ENCODE results near the gene ADGRF1. TPM values are rescaled to one million over a fixed set of nuclear protein-coding genes. Genes with fewer than 3 reads are reported as not detected.

ADGRF1 gene
- total RNA-seq, 4 donors from 2014 or later, result 0.64 to 1.2 TPM; not detected in 2

DNA sequence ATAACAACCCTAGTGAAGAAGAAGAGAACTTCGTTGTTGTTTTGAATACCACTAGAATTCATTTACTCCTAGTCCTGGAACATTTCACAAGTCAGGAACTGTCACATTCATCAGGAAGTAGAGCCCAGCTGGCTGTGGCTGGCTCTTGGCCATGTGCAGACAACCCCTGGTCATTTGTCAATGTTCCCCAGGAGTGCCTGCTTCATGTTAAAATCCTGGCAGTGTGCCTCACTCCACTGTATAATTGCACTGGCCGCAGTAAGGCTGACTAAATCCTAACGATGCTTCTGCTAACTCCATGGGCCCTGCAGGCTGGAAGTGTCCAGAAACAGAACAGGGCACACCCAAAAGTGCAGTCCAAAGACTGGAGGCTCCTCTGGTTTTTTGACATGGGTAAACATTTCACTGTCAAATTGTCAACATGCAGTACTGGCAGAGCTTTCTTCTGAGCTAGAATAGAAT, 41.5 kb upstream of the ADGRF1 start:
- in situ Hi-C loops (cut with MboI; ENCODE audit: low pct_ligation_motif_present in 1 of 4, low pct_unique_long_range_greater_than_20kb in 1 of 4, low sequenced_read_pairs in 3 of 4), result no loop called here
- intact Hi-C loops (cut with DNase I; ENCODE audit: low total_unique reads), result no loop called here
- DNase-seq, result peak; percentile 88
- TF ChIP-seq POLR2AphosphoS5 (IDR thresholded peaks at IDR 0.05), result peak; percentile 96 to 99 (median 99)
- TF ChIP-seq POLR2A (IDR thresholded peaks at IDR 0.05), result no peak
- peak; percentile 88 for TF ChIP-seq EP300 (IDR thresholded peaks at IDR 0.05; ENCODE audit: low read depth)
- TF ChIP-seq, protein P1, sequence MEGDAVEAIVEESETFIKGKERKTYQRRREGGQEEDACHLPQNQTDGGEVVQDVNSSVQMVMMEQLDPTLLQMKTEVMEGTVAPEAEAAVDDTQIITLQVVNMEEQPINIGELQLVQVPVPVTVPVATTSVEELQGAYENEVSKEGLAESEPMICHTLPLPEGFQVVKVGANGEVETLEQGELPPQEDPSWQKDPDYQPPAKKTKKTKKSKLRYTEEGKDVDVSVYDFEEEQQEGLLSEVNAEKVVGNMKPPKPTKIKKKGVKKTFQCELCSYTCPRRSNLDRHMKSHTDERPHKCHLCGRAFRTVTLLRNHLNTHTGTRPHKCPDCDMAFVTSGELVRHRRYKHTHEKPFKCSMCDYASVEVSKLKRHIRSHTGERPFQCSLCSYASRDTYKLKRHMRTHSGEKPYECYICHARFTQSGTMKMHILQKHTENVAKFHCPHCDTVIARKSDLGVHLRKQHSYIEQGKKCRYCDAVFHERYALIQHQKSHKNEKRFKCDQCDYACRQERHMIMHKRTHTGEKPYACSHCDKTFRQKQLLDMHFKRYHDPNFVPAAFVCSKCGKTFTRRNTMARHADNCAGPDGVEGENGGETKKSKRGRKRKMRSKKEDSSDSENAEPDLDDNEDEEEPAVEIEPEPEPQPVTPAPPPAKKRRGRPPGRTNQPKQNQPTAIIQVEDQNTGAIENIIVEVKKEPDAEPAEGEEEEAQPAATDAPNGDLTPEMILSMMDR (IDR thresholded peaks at IDR 0.05), result no peak
- 16% methylated on average over 3 of the region's 3 CpGs; no CpG with 5 or more reads in 1 of the 2 donors for WGBS, 2 donors (ENCODE audit: low coverage in 1 of 2)
- Histone ChIP-seq H3K4me3 (no peak overlapping the region), H3K36me3 (no peaks in the 10 kb centered on the region), H3K9me3 (no peaks in the 10 kb centered on the region), H3K4me1 (peaks cover 7 to 16% (median 11%) of the 10 kb centered on the region in 4 donors), H3K27me3 (no peaks in the 10 kb centered on the region), H3K27ac (peak overlapping the region; percentile 47 to 80 (median 72))

DNA sequence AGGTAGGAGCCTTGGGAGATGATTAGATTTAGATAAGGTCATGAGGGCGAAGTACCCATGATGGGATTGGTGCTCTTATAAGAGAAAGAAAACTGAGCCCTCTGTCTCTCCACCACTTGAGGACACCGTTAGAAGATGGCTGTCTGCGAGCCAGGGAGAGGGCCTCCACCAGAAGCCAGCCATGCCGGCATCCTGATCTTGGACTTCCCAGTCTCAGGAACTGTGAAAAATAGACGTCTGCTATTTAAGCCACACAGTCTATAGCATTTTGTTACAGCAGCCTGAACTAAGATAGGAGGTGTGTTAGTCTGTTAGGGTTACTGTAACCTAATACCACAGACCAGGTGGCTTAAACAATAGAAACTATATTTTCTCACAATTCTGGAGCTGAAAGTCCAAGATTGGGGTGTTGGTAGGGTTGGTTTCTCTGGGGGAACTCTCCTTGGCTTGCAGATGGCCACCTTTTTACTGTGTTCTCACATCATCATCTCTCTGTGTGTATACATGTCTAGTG, 38.0 kb upstream of the ADGRF1 start:
- peaks cover 10 to 40% (median 11%) of the 10 kb centered on the region in 4 donors for H3K4me1 ChIP-seq
- intact Hi-C loops (cut with DNase I; ENCODE audit: low total_unique reads), result no loop called here
- no peaks in the 10 kb centered on the region for H3K27me3 ChIP-seq
- in situ Hi-C loops (cut with MboI; ENCODE audit: low pct_ligation_motif_present in 1 of 4, low pct_unique_long_range_greater_than_20kb in 1 of 4, low sequenced_read_pairs in 3 of 4), result no loop called here
- DNase-seq, result no peak
- no peak overlapping the region for H3K27ac ChIP-seq
- no peaks in the 10 kb centered on the region for H3K9me3 ChIP-seq
- 88% methylated on average over 5 of the region's 5 CpGs; no CpG with 5 or more reads in 1 of the 2 donors for WGBS, 2 donors (ENCODE audit: low coverage in 1 of 2)
- TF ChIP-seq EP300 (IDR thresholded peaks at IDR 0.05; ENCODE audit: low read depth) (no peak), POLR2AphosphoS5 (IDR thresholded peaks at IDR 0.05) (no peak), POLR2A (IDR thresholded peaks at IDR 0.05) (no peak)
- TF ChIP-seq, protein P1 (IDR thresholded peaks at IDR 0.05), result no peak
- no peak overlapping the region for H3K4me3 ChIP-seq
- H3K36me3 ChIP-seq, result no peaks in the 10 kb centered on the region

DNA sequence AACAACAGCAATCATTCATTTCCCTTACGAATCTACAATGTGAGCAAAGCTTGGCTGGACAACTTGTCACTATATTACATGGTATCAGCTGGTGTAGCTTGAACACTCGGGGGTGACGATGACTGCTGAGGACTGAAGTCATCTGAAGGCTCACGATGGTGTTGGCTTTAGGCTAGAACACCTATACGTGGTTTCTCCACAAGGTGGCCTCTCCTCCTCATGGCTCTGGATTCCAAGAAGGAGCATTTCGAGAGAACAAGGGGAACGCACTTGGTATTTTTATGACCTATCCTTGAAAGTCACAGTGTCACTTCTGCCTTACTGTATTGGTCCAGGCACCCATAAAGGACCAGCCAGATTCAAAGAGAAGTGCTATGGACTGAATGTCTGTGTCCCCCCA, 37.5 kb upstream of the ADGRF1 start:
- Histone ChIP-seq H3K4me1 (peaks cover 10 to 40% (median 11%) of the 10 kb centered on the region in 4 donors), H3K9me3 (no peaks in the 10 kb centered on the region), H3K27ac (no peak overlapping the region), H3K27me3 (no peaks in the 10 kb centered on the region), H3K4me3 (no peak overlapping the region), H3K36me3 (no peaks in the 10 kb centered on the region)
- no peak for TF ChIP-seq EP300 (IDR thresholded peaks at IDR 0.05; ENCODE audit: low read depth)
- no peak for TF ChIP-seq POLR2A (IDR thresholded peaks at IDR 0.05)
- no peak for TF ChIP-seq POLR2AphosphoS5 (IDR thresholded peaks at IDR 0.05)
- TF ChIP-seq, protein P1 (IDR thresholded peaks at IDR 0.05), result no peak
- intact Hi-C loops (cut with DNase I; ENCODE audit: low total_unique reads) (no loop called here), in situ Hi-C loops (cut with MboI; ENCODE audit: low pct_ligation_motif_present in 1 of 4, low pct_unique_long_range_greater_than_20kb in 1 of 4, low sequenced_read_pairs in 3 of 4) (no loop called here)
- WGBS, 2 donors (ENCODE audit: low coverage in 1 of 2), result 75 to 82% methylated on average over 5 to 7 of the region's 7 CpGs
- no peak for DNase-seq

DNA sequence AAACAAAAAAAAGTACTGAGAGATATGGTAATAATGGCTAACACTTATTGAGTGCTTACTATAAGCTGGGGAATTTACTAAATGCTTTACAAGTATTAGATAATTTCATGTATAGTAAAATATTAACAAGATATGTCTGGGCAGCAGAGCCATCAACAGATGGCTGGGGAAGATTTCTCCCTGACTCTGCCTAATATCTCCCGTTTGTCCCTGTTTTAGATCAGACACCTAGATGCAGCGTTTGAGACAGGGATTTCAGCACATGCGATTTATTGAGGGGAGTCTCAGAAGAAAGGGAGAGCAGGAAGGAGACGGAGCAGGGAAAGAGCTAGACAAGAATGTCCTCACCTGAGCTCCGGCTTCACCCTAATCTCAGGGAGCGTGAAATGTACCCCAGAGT, 36.9 kb upstream of the ADGRF1 start:
- no peak for DNase-seq
- intact Hi-C loops (cut with DNase I; ENCODE audit: low total_unique reads), result no loop called here
- TF ChIP-seq POLR2AphosphoS5 (IDR thresholded peaks at IDR 0.05) (no peak), POLR2A (IDR thresholded peaks at IDR 0.05) (no peak), EP300 (IDR thresholded peaks at IDR 0.05; ENCODE audit: low read depth) (no peak)
- TF ChIP-seq, protein P1 (IDR thresholded peaks at IDR 0.05), result no peak

More for the DNA sequence above, 36.9 kb upstream of the ADGRF1 start:
- 84 to 89% methylated on average over 5 to 6 of the region's 6 CpGs for WGBS, 2 donors (ENCODE audit: low coverage in 1 of 2)
- no peak overlapping the region for H3K4me3 ChIP-seq
- H3K36me3 ChIP-seq, result no peaks in the 10 kb centered on the region
- H3K4me1 ChIP-seq, result peaks cover 7 to 36% (median 9%) of the 10 kb centered on the region in 4 donors
- in situ Hi-C loops (cut with MboI; ENCODE audit: low pct_ligation_motif_present in 1 of 4, low pct_unique_long_range_greater_than_20kb in 1 of 4, low sequenced_read_pairs in 3 of 4), result no loop called here
- H3K27me3 ChIP-seq, result no peaks in the 10 kb centered on the region
- H3K27ac ChIP-seq, result no peak overlapping the region
- no peaks in the 10 kb centered on the region for H3K9me3 ChIP-seq

All from transverse colon (tissue), 4 donors.